ENCODE measurements around the gene FKBP3. TPM values are rescaled to one million over a fixed set of nuclear protein-coding genes. Genes with fewer than 3 reads are reported as not detected.

Gene FKBP3
- total RNA-seq, 1 experiment from 2014 or later = 157 TPM

DNA sequence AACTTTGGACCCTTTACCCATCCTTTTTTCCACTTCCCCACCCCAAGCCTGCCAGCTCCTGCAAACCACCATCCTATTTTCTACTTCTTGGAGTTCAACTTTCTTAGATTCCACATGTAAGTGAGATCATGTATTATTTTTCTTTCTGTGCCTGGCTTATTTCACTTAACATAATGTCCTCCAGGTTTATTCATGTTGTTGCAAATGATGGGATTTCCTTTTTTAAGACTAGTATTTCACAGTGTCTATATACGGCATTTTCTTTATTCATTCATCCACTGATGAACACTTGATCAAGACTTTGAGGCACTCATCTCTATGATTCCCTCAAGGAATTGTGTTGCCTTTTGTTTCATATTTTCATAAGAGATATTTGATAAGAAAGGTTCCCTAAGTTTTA lies 56.0 kb downstream of the FKBP3 start:
- H3K4ac ChIP-seq (ENCODE audit: low read depth, low read length) = no peak overlapping the region
- H3K18ac ChIP-seq (ENCODE audit: insufficient read length, low read depth, low read length) = no peak overlapping the region
- H3K14ac ChIP-seq (ENCODE audit: insufficient read depth, low read length) = no peak overlapping the region
- H3K56ac ChIP-seq (ENCODE audit: insufficient read length, low read depth, low read length) = no peak overlapping the region
- H3K4me1 ChIP-seq (ENCODE audit: insufficient read depth, low read length) = no peaks in the 10 kb centered on the region
- no peak overlapping the region for H3K4me2 ChIP-seq (ENCODE audit: insufficient read depth, insufficient read length, low read length)
- H2BK12ac ChIP-seq (ENCODE audit: insufficient read length, low read depth, low read length) = no peak overlapping the region
- H2BK15ac ChIP-seq (ENCODE audit: low read depth, low read length) = no peak overlapping the region
- H2AK5ac ChIP-seq (ENCODE audit: insufficient read length, low read length) = no peak overlapping the region
- Mint-ChIP-seq H3K36me3 (ENCODE audit: insufficient read depth in 1 of 3, low read depth in 3 of 3) (peaks cover 0 to 4% (median 3%) of the 10 kb centered on the region in 3 experiments; a peak in 4 of 7 replicates), H3K27ac (no peak overlapping the region), H3K4me3 (no peak overlapping the region), H3K27me3 (ENCODE audit: low read depth) (no peaks in the 10 kb centered on the region; the same call in 1 of the 2 replicates), H3K9me3 (no peaks in the 10 kb centered on the region; a peak in 1 of 5 replicates), H3K4me1 (peaks cover 12% of the 10 kb centered on the region in 2 experiments)
- H2BK20ac ChIP-seq (ENCODE audit: low read depth, low read length, poor library complexity, severe bottlenecking) = no peak overlapping the region
- no peak overlapping the region for H4K91ac ChIP-seq (ENCODE audit: insufficient read length, low read depth, low read length)
- H4K5ac ChIP-seq (ENCODE audit: insufficient read length, low read depth, low read length) = no peak overlapping the region
- H2AFZ ChIP-seq (ENCODE audit: low read length) = no peak overlapping the region
- no peak overlapping the region for H4K8ac ChIP-seq (replicated peaks; ENCODE audit: insufficient read length, low read depth, low read length)
- no peak for DNase-seq
- no peaks in the 10 kb centered on the region for H3K79me1 ChIP-seq (ENCODE audit: insufficient read depth, low read depth, low read length, poor library complexity, severe bottlenecking)
- no peaks in the 10 kb centered on the region for H3K27me3 ChIP-seq (ENCODE audit: insufficient read depth, low read length)
- H2BK5ac ChIP-seq (ENCODE audit: insufficient read length, low read length) = no peak overlapping the region
- no peak overlapping the region for H2BK120ac ChIP-seq (ENCODE audit: low read depth, low read length, poor library complexity, severe bottlenecking)
- H3K23ac ChIP-seq (ENCODE audit: insufficient read length, low read depth, low read length) = no peak overlapping the region
- H3K9me3 ChIP-seq (ENCODE audit: control insufficient read depth, low read depth, low read length) = no peaks in the 10 kb centered on the region
- H3T11ph ChIP-seq (ENCODE audit: low read length) = no peak overlapping the region
- H4K20me1 ChIP-seq (ENCODE audit: control insufficient read depth, insufficient read depth, insufficient read length) = no peaks in the 10 kb centered on the region
- no peak overlapping the region for H3K27ac ChIP-seq (ENCODE audit: insufficient read length, low read depth, low read length)
- TF ChIP-seq, protein P1, sequence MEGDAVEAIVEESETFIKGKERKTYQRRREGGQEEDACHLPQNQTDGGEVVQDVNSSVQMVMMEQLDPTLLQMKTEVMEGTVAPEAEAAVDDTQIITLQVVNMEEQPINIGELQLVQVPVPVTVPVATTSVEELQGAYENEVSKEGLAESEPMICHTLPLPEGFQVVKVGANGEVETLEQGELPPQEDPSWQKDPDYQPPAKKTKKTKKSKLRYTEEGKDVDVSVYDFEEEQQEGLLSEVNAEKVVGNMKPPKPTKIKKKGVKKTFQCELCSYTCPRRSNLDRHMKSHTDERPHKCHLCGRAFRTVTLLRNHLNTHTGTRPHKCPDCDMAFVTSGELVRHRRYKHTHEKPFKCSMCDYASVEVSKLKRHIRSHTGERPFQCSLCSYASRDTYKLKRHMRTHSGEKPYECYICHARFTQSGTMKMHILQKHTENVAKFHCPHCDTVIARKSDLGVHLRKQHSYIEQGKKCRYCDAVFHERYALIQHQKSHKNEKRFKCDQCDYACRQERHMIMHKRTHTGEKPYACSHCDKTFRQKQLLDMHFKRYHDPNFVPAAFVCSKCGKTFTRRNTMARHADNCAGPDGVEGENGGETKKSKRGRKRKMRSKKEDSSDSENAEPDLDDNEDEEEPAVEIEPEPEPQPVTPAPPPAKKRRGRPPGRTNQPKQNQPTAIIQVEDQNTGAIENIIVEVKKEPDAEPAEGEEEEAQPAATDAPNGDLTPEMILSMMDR (conservative IDR thresholded peaks at IDR 0.05) = no peak
- no peaks in the 10 kb centered on the region for H3K23me2 ChIP-seq (ENCODE audit: insufficient read length, low read depth, low read length, poor library complexity, severe bottlenecking)
- H3K79me2 ChIP-seq (ENCODE audit: insufficient read depth, low read length) = no peaks in the 10 kb centered on the region
- H3K9ac ChIP-seq (ENCODE audit: extremely low read depth, insufficient read length, low read length) = no peak overlapping the region
- WGBS (ENCODE audit: extremely low coverage, insufficient read length, low lambda C conversion rate) = no CpG with 5 or more reads among the region's 1 CpG

Data from H9 (cell line).